ENCODE results near the gene URB1. TPM values are rescaled to one million over a fixed set of nuclear protein-coding genes. Genes with fewer than 3 reads are reported as not detected.
A peak's percentile ranks its signal among the peaks of the same experiment; 100 is the strongest.

The URB1 gene
- total and polyA plus RNA-seq, 3 experiments from 2014 or later, result 3.9 to 39.8 (median 38.9) TPM

- Histone ChIP-seq H3K9me3 (ENCODE audit: low read length) (no peaks in the 10 kb centered on the region), H3K4me1 (ENCODE audit: insufficient read depth, low read length) (no peaks in the 10 kb centered on the region), H3K27me3 (ENCODE audit: insufficient read depth, low read length, poor library complexity, severe bottlenecking) (no peaks in the 10 kb centered on the region), H3K27ac (ENCODE audit: low read depth, low read length) (no peak overlapping the region), H3K4me3 (ENCODE audit: low read length) (no peak overlapping the region), H3K36me3 (ENCODE audit: insufficient read depth, low read length) (no peaks in the 10 kb centered on the region)
- ChIA-PET CTCF (no interaction called here), POLR2A (no interaction called here)
- Mint-ChIP-seq H3K27me3 (no peaks in the 10 kb centered on the region), H3K36me3 (peaks cover 0 to 6% (median 4%) of the 10 kb centered on the region in 3 donors), H3K9me3 (no peaks in the 10 kb centered on the region), H3K27ac (no peak overlapping the region), H3K4me1 (no peaks in the 10 kb centered on the region), H3K4me3 (no peak overlapping the region)
- DNase-seq, result no peak
These were observed 91.2 kb downstream of the URB1 start for GRCh38 chr21:32301596-32301995.

- Mint-ChIP-seq H3K27me3 (no peaks in the 10 kb centered on the region), H3K27ac (no peak overlapping the region), H3K9me3 (no peaks in the 10 kb centered on the region), H3K4me3 (no peak overlapping the region), H3K36me3 (peaks cover 0 to 4% (median 3%) of the 10 kb centered on the region in 3 donors), H3K4me1 (no peaks in the 10 kb centered on the region)
- no peaks in the 10 kb centered on the region for H3K4me1 ChIP-seq (ENCODE audit: insufficient read depth, low read length)
- ChIA-PET POLR2A (no interaction called here), CTCF (no interaction called here)
- no peak for DNase-seq
- no peak overlapping the region for H3K4me3 ChIP-seq (ENCODE audit: low read length)
- no peaks in the 10 kb centered on the region for H3K36me3 ChIP-seq (ENCODE audit: insufficient read depth, low read length)
- H3K27me3 ChIP-seq (ENCODE audit: insufficient read depth, low read length, poor library complexity, severe bottlenecking), result no peaks in the 10 kb centered on the region
- H3K9me3 ChIP-seq (ENCODE audit: low read length), result no peaks in the 10 kb centered on the region
- H3K27ac ChIP-seq (ENCODE audit: low read depth, low read length), result no peak overlapping the region
These were observed 92.6 kb downstream of the URB1 start for GRCh38 chr21:32300117-32300681.

GRCh38 chr21:32299695-32300094 is 93.1 kb downstream of the URB1 start:
- no peak overlapping the region for H3K27ac ChIP-seq (ENCODE audit: low read depth, low read length)

GRCh38 chr21:32298658-32299081 is 94.1 kb downstream of the URB1 start, which contains the start of gene MRAP:
Gene MRAP, plus strand, starts transcription at chr21:32298855. Its CDS starts 117 bp downstream, at chr21:32298972.
- Mint-ChIP-seq H3K36me3 (peaks cover 0 to 4% (median 3%) of the 10 kb centered on the region in 3 donors), H3K9me3 (no peaks in the 10 kb centered on the region), H3K27me3 (no peaks in the 10 kb centered on the region), H3K4me3 (no peak within 1 kb of the TSS), H3K27ac (no peak within 1 kb of the TSS), H3K4me1 (no peaks in the 10 kb centered on the region)
- H3K9me3 ChIP-seq (ENCODE audit: low read length), result no peaks in the 10 kb centered on the region
- ChIA-PET POLR2A (no interaction called here), CTCF (no interaction called here)
- no peak for DNase-seq
- H3K4me1 ChIP-seq (ENCODE audit: insufficient read depth, low read length), result no peaks in the 10 kb centered on the region
- H3K4me3 ChIP-seq (ENCODE audit: low read length), result no peak within 1 kb of the TSS
- H3K27ac ChIP-seq (ENCODE audit: low read depth, low read length), result no peak within 1 kb of the TSS
- no peaks in the 10 kb centered on the region for H3K27me3 ChIP-seq (ENCODE audit: insufficient read depth, low read length, poor library complexity, severe bottlenecking)
- H3K36me3 ChIP-seq (ENCODE audit: insufficient read depth, low read length), result no peaks in the 10 kb centered on the region

More at GRCh38 chr21:32299695-32300094, 93.1 kb downstream of the URB1 start:
- no peaks in the 10 kb centered on the region for H3K9me3 ChIP-seq (ENCODE audit: low read length)
- POLR2A ChIA-PET, result no interaction called here
- H3K27me3 Mint-ChIP-seq, result no peaks in the 10 kb centered on the region
- H3K9me3 Mint-ChIP-seq, result no peaks in the 10 kb centered on the region
- CTCF ChIA-PET, result no interaction called here
- H3K4me3 ChIP-seq (ENCODE audit: low read length), result no peak overlapping the region
- H3K36me3 Mint-ChIP-seq, result peaks cover 0 to 4% (median 3%) of the 10 kb centered on the region in 3 donors
- DNase-seq, result no peak
- H3K27ac Mint-ChIP-seq, result no peak overlapping the region
- no peak overlapping the region for H3K4me3 Mint-ChIP-seq
- no peaks in the 10 kb centered on the region for H3K4me1 ChIP-seq (ENCODE audit: insufficient read depth, low read length)
- H3K36me3 ChIP-seq (ENCODE audit: insufficient read depth, low read length), result no peaks in the 10 kb centered on the region
- H3K27me3 ChIP-seq (ENCODE audit: insufficient read depth, low read length, poor library complexity, severe bottlenecking), result no peaks in the 10 kb centered on the region
- no peaks in the 10 kb centered on the region for H3K4me1 Mint-ChIP-seq

GRCh38 chr21:32298148-32298559 is 94.7 kb downstream of the URB1 start:
- no peaks in the 10 kb centered on the region for H3K4me1 Mint-ChIP-seq
- H3K4me3 Mint-ChIP-seq, result no peak overlapping the region
- Histone ChIP-seq H3K9me3 (ENCODE audit: low read length) (no peaks in the 10 kb centered on the region), H3K36me3 (ENCODE audit: insufficient read depth, low read length) (no peaks in the 10 kb centered on the region), H3K27ac (ENCODE audit: low read depth, low read length) (no peak overlapping the region), H3K4me1 (ENCODE audit: insufficient read depth, low read length) (no peaks in the 10 kb centered on the region), H3K27me3 (ENCODE audit: insufficient read depth, low read length, poor library complexity, severe bottlenecking) (no peaks in the 10 kb centered on the region), H3K4me3 (ENCODE audit: low read length) (no peak overlapping the region)
- ChIA-PET CTCF (no interaction called here), POLR2A (no interaction called here)
- no peak for DNase-seq
- H3K36me3 Mint-ChIP-seq, result peaks cover 0 to 3% (median 2%) of the 10 kb centered on the region in 3 donors
- no peak overlapping the region for H3K27ac Mint-ChIP-seq
- H3K27me3 Mint-ChIP-seq, result no peaks in the 10 kb centered on the region
- H3K9me3 Mint-ChIP-seq, result no peaks in the 10 kb centered on the region

- Mint-ChIP-seq H3K9me3 (no peaks in the 10 kb centered on the region), H3K36me3 (peaks cover 0 to 3% (median 1%) of the 10 kb centered on the region in 3 donors), H3K4me1 (no peaks in the 10 kb centered on the region), H3K4me3 (no peak overlapping the region), H3K27ac (no peak overlapping the region), H3K27me3 (no peaks in the 10 kb centered on the region)
- ChIA-PET CTCF (no interaction called here), POLR2A (no interaction called here)
- H3K27me3 ChIP-seq (ENCODE audit: insufficient read depth, low read length, poor library complexity, severe bottlenecking), result no peaks in the 10 kb centered on the region
- no peaks in the 10 kb centered on the region for H3K4me1 ChIP-seq (ENCODE audit: insufficient read depth, low read length)
- no peak overlapping the region for H3K4me3 ChIP-seq (ENCODE audit: low read length)
- H3K9me3 ChIP-seq (ENCODE audit: low read length), result no peaks in the 10 kb centered on the region
- no peaks in the 10 kb centered on the region for H3K36me3 ChIP-seq (ENCODE audit: insufficient read depth, low read length)
- no peak for DNase-seq
- H3K27ac ChIP-seq (ENCODE audit: low read depth, low read length), result no peak overlapping the region
These were observed 95.4 kb downstream of the URB1 start for GRCh38 chr21:32297449-32297848.

GRCh38 chr21:32285476-32285875 is 107.3 kb downstream of the URB1 start:
- H3K27me3 Mint-ChIP-seq, result peaks cover 0 to 4% of the 10 kb centered on the region in 2 donors
- POLR2A ChIA-PET, result no interaction called here
- CTCF ChIA-PET, result no interaction called here

GRCh38 chr21:32282992-32283391 is 109.8 kb downstream of the URB1 start:
- H3K36me3 ChIP-seq (ENCODE audit: insufficient read depth, low read length), result no peaks in the 10 kb centered on the region
- ChIA-PET CTCF (no interaction called here), POLR2A (no interaction called here)
- no peak for DNase-seq
- Mint-ChIP-seq H3K36me3 (peaks cover 0 to 6% (median 4%) of the 10 kb centered on the region in 3 donors), H3K27ac (peak overlapping the region in 1 of 8 donors; percentile 38), H3K9me3 (no peaks in the 10 kb centered on the region), H3K27me3 (peaks cover 0 to 11% of the 10 kb centered on the region in 2 donors), H3K4me3 (no peak overlapping the region), H3K4me1 (peaks cover 21 to 26% (median 25%) of the 10 kb centered on the region in 3 donors)
- no peak overlapping the region for H3K27ac ChIP-seq (ENCODE audit: low read depth, low read length)
- no peaks in the 10 kb centered on the region for H3K27me3 ChIP-seq (ENCODE audit: insufficient read depth, low read length, poor library complexity, severe bottlenecking)
- no peaks in the 10 kb centered on the region for H3K9me3 ChIP-seq (ENCODE audit: low read length)
- H3K4me1 ChIP-seq (ENCODE audit: insufficient read depth, low read length), result peaks cover 14% of the 10 kb centered on the region
- H3K4me3 ChIP-seq (ENCODE audit: low read length), result no peak overlapping the region

More at GRCh38 chr21:32285476-32285875, 107.3 kb downstream of the URB1 start:
- no peaks in the 10 kb centered on the region for H3K36me3 ChIP-seq (ENCODE audit: insufficient read depth, low read length)
- Mint-ChIP-seq H3K27ac (no peak overlapping the region), H3K4me1 (peaks cover 1 to 3% (median 2%) of the 10 kb centered on the region in 3 donors), H3K9me3 (no peaks in the 10 kb centered on the region), H3K36me3 (peaks cover 0 to 4% (median 0%) of the 10 kb centered on the region in 3 donors), H3K4me3 (peak overlapping the region in 1 of 7 donors; percentile 73)
- no peaks in the 10 kb centered on the region for H3K4me1 ChIP-seq (ENCODE audit: insufficient read depth, low read length)
- DNase-seq, result no peak
- no peaks in the 10 kb centered on the region for H3K27me3 ChIP-seq (ENCODE audit: insufficient read depth, low read length, poor library complexity, severe bottlenecking)
- H3K9me3 ChIP-seq (ENCODE audit: low read length), result no peaks in the 10 kb centered on the region
- no peak overlapping the region for H3K4me3 ChIP-seq (ENCODE audit: low read length)
- H3K27ac ChIP-seq (ENCODE audit: low read depth, low read length), result no peak overlapping the region
